GM10266 (cell line): ENCODE results near the gene SKI.

Experiments
- DNase-seq: peaks from one replicate; pipeline ENCODE4 v3.0.0; 2012; ENCODE audit errors: extremely low spot score
- CTCF ChIP-seq: IDR thresholded peaks from 2 replicates; pipeline ENCODE4 v1.5.1; 2012; ENCODE audit warnings: mild to moderate bottlenecking, low read depth; ENCODE audit not compliant: control insufficient read depth, insufficient read depth; ENCODE audit errors: missing control alignments

SKI gene

GRCh38 chr1:2350911-2351655, 123.0 kb downstream of the SKI start:
- no peak for DNase-seq

GRCh38 chr1:2351723-2352122, 123.6 kb downstream of the SKI start:
- no peak for DNase-seq
- TF ChIP-seq CTCF: no peak

More at GRCh38 chr1:2350911-2351655, 123.0 kb downstream of the SKI start:
- TF ChIP-seq CTCF: no peak

GRCh38 chr1:2352341-2352896, 124.3 kb downstream of the SKI start:
- TF ChIP-seq CTCF: no peak
- no peak for DNase-seq

GRCh38 chr1:2352897-2353550, 124.9 kb downstream of the SKI start:
- DNase-seq: no peak

GRCh38 chr1:2353551-2354438, 125.7 kb downstream of the SKI start:
- DNase-seq: no peak
- TF ChIP-seq CTCF: no peak

More at GRCh38 chr1:2352897-2353550, 124.9 kb downstream of the SKI start:
- TF ChIP-seq CTCF: no peak

GRCh38 chr1:2354511-2355372, 126.6 kb downstream of the SKI start:
- TF ChIP-seq CTCF: no peak
- DNase-seq: no peak
